Measurements from ENCODE around the gene KHDRBS2.

KHDRBS2 gene

GRCh38 chr6:62090442-62091229, 195.4 kb downstream of the KHDRBS2 start:
- TF ChIP-seq, protein P1, sequence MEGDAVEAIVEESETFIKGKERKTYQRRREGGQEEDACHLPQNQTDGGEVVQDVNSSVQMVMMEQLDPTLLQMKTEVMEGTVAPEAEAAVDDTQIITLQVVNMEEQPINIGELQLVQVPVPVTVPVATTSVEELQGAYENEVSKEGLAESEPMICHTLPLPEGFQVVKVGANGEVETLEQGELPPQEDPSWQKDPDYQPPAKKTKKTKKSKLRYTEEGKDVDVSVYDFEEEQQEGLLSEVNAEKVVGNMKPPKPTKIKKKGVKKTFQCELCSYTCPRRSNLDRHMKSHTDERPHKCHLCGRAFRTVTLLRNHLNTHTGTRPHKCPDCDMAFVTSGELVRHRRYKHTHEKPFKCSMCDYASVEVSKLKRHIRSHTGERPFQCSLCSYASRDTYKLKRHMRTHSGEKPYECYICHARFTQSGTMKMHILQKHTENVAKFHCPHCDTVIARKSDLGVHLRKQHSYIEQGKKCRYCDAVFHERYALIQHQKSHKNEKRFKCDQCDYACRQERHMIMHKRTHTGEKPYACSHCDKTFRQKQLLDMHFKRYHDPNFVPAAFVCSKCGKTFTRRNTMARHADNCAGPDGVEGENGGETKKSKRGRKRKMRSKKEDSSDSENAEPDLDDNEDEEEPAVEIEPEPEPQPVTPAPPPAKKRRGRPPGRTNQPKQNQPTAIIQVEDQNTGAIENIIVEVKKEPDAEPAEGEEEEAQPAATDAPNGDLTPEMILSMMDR (IDR thresholded peaks at IDR 0.05; ENCODE audit: low read depth, low read length, missing control alignments), result no peak
- H3K4me3 ChIP-seq (replicated peaks; ENCODE audit: low read depth, low read length), result no peak overlapping the region
- DNase-seq (ENCODE audit: extremely low read depth, low read depth), result no peak

GRCh38 chr6:62089781-62090180, 196.2 kb downstream of the KHDRBS2 start:
- DNase-seq (ENCODE audit: extremely low read depth, low read depth), result no peak

DNA sequence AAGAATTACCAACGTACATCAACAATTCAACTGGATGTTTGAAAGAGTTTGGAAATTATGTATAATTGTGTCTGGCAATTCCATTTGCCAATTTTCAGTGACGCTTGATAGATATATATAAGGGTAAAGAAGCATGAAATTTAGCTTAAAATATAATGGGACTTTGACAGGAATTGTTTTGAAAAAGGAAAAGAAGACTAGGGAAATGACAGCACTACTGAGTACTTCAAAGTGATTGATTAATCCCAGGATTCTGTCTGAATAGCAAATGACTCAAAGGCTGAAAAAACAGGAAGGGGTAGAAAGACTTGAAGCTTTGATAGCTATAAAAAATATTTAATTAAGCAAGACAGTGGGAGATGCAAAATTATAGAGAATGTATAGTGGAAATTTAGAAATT, 200.0 kb downstream of the KHDRBS2 start:
- no peak overlapping the region for H3K4me3 ChIP-seq (replicated peaks; ENCODE audit: low read depth, low read length)
- TF ChIP-seq, protein P1 (IDR thresholded peaks at IDR 0.05; ENCODE audit: low read depth, low read length, missing control alignments), result no peak
- DNase-seq (ENCODE audit: extremely low read depth, low read depth), result no peak

More at GRCh38 chr6:62089781-62090180, 196.2 kb downstream of the KHDRBS2 start:
- TF ChIP-seq, protein P1 (IDR thresholded peaks at IDR 0.05; ENCODE audit: low read depth, low read length, missing control alignments), result no peak
- H3K4me3 ChIP-seq (replicated peaks; ENCODE audit: low read depth, low read length), result no peak overlapping the region

DNA sequence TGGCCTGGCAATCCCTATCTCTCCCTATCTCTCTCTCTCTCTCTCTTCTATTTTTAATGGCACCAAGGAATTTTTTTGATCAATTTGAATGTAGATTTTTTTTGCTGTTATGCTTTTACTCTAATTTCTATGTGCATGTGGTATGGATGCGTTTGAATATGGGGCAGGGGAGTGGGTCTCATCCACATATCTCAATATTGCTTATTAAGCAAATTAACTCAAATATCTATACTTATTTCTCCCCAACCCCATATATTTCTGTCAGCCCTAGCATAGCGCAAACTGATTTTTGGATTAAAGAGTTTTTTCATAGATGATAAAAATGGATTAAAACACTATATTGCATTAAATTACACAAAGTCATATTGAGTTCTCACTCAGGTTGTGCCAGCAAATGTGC, 210.2 kb downstream of the KHDRBS2 start:
- TF ChIP-seq, protein P1 (IDR thresholded peaks at IDR 0.05; ENCODE audit: low read depth, low read length, missing control alignments), result no peak
- no peak for DNase-seq (ENCODE audit: extremely low read depth, low read depth)
- no peak overlapping the region for H3K4me3 ChIP-seq (replicated peaks; ENCODE audit: low read depth, low read length)

DNA sequence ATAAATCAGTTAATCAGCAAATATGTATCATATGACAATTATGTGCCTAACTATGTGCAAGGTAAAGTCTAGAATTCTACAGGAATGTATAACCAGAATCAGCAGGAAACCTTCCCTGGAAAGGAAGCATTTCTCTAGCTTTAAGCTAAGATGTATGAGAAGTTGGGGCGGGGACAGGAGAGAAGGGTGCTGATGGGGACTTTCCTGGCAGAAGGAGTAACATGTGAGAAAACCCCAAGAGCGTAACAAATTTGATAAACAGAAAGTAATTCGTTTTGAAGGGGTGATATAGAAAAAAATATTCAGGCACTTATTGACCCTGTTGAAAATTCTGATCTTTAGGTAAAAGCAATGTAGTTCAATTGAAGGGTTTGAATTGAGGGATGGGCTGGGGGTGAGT, 226.1 kb downstream of the KHDRBS2 start:
- TF ChIP-seq, protein P1 (IDR thresholded peaks at IDR 0.05; ENCODE audit: low read depth, low read length, missing control alignments), result no peak

DNA sequence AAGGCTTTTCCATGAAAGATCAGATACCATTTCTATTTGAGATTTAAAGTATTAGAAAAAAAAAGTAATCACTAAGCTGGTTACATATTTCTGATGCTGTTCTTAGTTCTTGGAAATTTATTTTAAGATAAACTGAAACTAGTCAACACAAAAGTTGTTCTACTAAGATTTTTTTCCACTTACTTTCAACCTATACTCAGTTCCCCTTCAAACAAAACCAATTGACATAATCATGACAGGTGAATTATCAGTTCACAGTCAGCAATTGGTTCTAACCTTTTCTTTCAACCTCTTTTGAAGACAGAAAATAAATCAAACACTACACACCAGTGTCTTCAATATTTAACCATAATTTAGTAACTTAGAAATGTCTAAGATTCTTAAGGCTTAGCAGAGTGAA, 228.7 kb downstream of the KHDRBS2 start:
- TF ChIP-seq, protein P1 (IDR thresholded peaks at IDR 0.05; ENCODE audit: low read depth, low read length, missing control alignments), result no peak
- no peak for DNase-seq (ENCODE audit: extremely low read depth, low read depth)
- H3K4me3 ChIP-seq (replicated peaks; ENCODE audit: low read depth, low read length), result no peak overlapping the region

More for the DNA sequence above, 226.1 kb downstream of the KHDRBS2 start:
- no peak overlapping the region for H3K4me3 ChIP-seq (replicated peaks; ENCODE audit: low read depth, low read length)
- no peak for DNase-seq (ENCODE audit: extremely low read depth, low read depth)

Measured in HFF-Myc (cell line).